SIG-M5 treated with dmso at 0.1 percent for 504 hours (cell line): Measurements from ENCODE around the gene OBP2A.

Source experiments
- DNase-seq: peaks from one replicate; lab custom pipeline; 2025; ENCODE audit not compliant: unreplicated experiment; lab: John Stamatoyannopoulos, UW

OBP2A gene

GRCh38 chr9:135592331-135592590 lies 46.3 kb downstream of the OBP2A start:
- DNase-seq, result no peak

GRCh38 chr9:135592625-135593024 lies 46.7 kb downstream of the OBP2A start:
- DNase-seq, result no peak

GRCh38 chr9:135596211-135596610 lies 50.3 kb downstream of the OBP2A start:
- DNase-seq, result no peak
